ENCODE data around the gene PLCG1. TPM values are rescaled to one million over a fixed set of nuclear protein-coding genes. Genes with fewer than 3 reads are reported as not detected.

The PLCG1 gene
- total and polyA plus RNA-seq, 9 of the 15 experiments (the other 6 are each of a cell fraction or from before 2014, with no cell fraction given), result 1.7 to 67.0 (median 34.8) TPM

GRCh38 chr20:41135187-41135887 lies 2.0 kb upstream of the PLCG1 start (continued):
- no peak for TF ChIP-seq PRDM10 (IDR thresholded peaks at IDR 0.05; ENCODE audit: partially characterized antibody)
- no peak for TF ChIP-seq NONO (IDR thresholded peaks at IDR 0.05; ENCODE audit: low read depth in 2 of 2, low read length in 1 of 2)
- TF ChIP-seq ZNF717 (CRISPR knock-in tag; IDR thresholded peaks at IDR 0.05), result no peak
- no peak for TF ChIP-seq AFF4 (CRISPR knock-in tag; IDR thresholded peaks at IDR 0.05)
- no peak for TF ChIP-seq WHSC1 (IDR thresholded peaks at IDR 0.05; ENCODE audit: low read length)
- no peak for TF ChIP-seq ZNF280A (IDR thresholded peaks at IDR 0.05; ENCODE audit: low read depth, partially characterized antibody)
- TF ChIP-seq SPI1 (IDR thresholded peaks at IDR 0.05; ENCODE audit: borderline replicate concordance, low read depth, low read length), result no peak
- TF ChIP-seq RCOR1 (IDR thresholded peaks at IDR 0.05; ENCODE audit: borderline replicate concordance in 1 of 2, low read depth in 2 of 2, low read length in 2 of 2), result 0 out of 4 replicates have a peak, but pooled peaks of 1 of the 2 experiments have one; percentile 3
- TF ChIP-seq, protein P1, sequence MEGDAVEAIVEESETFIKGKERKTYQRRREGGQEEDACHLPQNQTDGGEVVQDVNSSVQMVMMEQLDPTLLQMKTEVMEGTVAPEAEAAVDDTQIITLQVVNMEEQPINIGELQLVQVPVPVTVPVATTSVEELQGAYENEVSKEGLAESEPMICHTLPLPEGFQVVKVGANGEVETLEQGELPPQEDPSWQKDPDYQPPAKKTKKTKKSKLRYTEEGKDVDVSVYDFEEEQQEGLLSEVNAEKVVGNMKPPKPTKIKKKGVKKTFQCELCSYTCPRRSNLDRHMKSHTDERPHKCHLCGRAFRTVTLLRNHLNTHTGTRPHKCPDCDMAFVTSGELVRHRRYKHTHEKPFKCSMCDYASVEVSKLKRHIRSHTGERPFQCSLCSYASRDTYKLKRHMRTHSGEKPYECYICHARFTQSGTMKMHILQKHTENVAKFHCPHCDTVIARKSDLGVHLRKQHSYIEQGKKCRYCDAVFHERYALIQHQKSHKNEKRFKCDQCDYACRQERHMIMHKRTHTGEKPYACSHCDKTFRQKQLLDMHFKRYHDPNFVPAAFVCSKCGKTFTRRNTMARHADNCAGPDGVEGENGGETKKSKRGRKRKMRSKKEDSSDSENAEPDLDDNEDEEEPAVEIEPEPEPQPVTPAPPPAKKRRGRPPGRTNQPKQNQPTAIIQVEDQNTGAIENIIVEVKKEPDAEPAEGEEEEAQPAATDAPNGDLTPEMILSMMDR (IDR thresholded peaks at IDR 0.05 in 2 of 3, conservative IDR thresholded peaks at IDR 0.05 in 1 of 3; ENCODE audit: insufficient read depth in 2 of 3, low read depth in 1 of 3, low read length in 3 of 3), result peak; percentile 85 to 97 (median 85)
- no peak for TF ChIP-seq HLTF (IDR thresholded peaks at IDR 0.05)
- no peak for TF ChIP-seq MECOM (CRISPR knock-in tag; IDR thresholded peaks at IDR 0.05)
- TF ChIP-seq TEAD1 (CRISPR knock-in tag; IDR thresholded peaks at IDR 0.05), result no peak
- TF ChIP-seq HMBOX1 (IDR thresholded peaks at IDR 0.05), result no peak
- TF ChIP-seq SMARCE1 (IDR thresholded peaks at IDR 0.05), result no peak
- no peak for TF ChIP-seq ZNF140 (CRISPR knock-in tag; IDR thresholded peaks at IDR 0.05)
